K562 (cell line): ENCODE data around the gene CCT4. TPM values are rescaled to one million over a fixed set of nuclear protein-coding genes. Genes with fewer than 3 reads are reported as not detected.
A peak's percentile ranks its signal among the peaks of the same experiment; 100 is the strongest.

Experiments used
- FOXJ2 ChIP-seq: fragments of 200-800 bp; sonication (Bioruptor generic); IDR thresholded peaks from 2 replicates; pipeline ENCODE4 v1.6.1; 2016; ENCODE audit warnings: missing genetic modification characterization, missing compliant biosample characterization
- FUS ChIP-seq: fragments of 200-400 bp; formaldehyde crosslinking; optimal IDR thresholded peaks from 2 replicates; pipeline ENCODE3; 2017; ENCODE audit warnings: low read depth, low read length
- GABPB1 ChIP-seq: sonication (generic); formaldehyde crosslinking; IDR thresholded peaks from 2 replicates; pipeline ENCODE4 v1.8.0; 2022; ENCODE audit warnings: mild to moderate bottlenecking, missing genetic modification reagents
- KLF16 ChIP-seq: IDR thresholded peaks from 2 replicates; pipeline ENCODE4 v1.6.1; 2016; ENCODE audit warnings: antibody characterized with exemption
- MBD2 ChIP-seq: sonication (generic); IDR thresholded peaks from 2 replicates; pipeline ENCODE4 v1.6.1; 2016; ENCODE audit warnings: low read depth, borderline replicate concordance
- POU5F1 ChIP-seq: fragments of 150-350 bp; IDR thresholded peaks from 2 replicates; pipeline ENCODE4 v1.6.1; 2014; ENCODE audit warnings: borderline replicate concordance, low read length, low read depth, mild to moderate bottlenecking; ENCODE audit not compliant: partially characterized antibody
- PRDM10 ChIP-seq: fragments of 450-650 bp; IDR thresholded peaks from 2 replicates; pipeline ENCODE4 v1.6.1; 2018; ENCODE audit not compliant: partially characterized antibody
- TAF15 ChIP-seq: fragments of 200-400 bp; formaldehyde crosslinking; IDR thresholded peaks from 2 replicates; pipeline ENCODE4 v1.6.1; 2017; ENCODE audit warnings: mild to moderate bottlenecking, low read depth, low read length, moderate library complexity
- ZMIZ1 ChIP-seq, 2 experiments: fragments of 150-350 bp in 1 of 2; IDR thresholded peaks; 2 replicates each; pipeline ENCODE4 v1.6.1; 2012 to 2016; ENCODE audit warnings: low read depth in 2 of 2, low read length in 2 of 2, mild to moderate bottlenecking in 1 of 2, moderate library complexity in 1 of 2
- ZNF12 ChIP-seq: sonication (generic); formaldehyde crosslinking; IDR thresholded peaks from 2 replicates; pipeline ENCODE4 v1.4.0; 2020; ENCODE audit warnings: mild to moderate bottlenecking, missing genetic modification reagents
- ZNF212 ChIP-seq: fragments of 450-650 bp; formaldehyde crosslinking; IDR thresholded peaks from 2 replicates; pipeline ENCODE4 v1.4.0; 2020; ENCODE audit warnings: mild to moderate bottlenecking
- ZNF263 ChIP-seq: sonication (generic); formaldehyde crosslinking; IDR thresholded peaks from 2 replicates; pipeline ENCODE4 v1.8.0; 2022; ENCODE audit warnings: mild to moderate bottlenecking, missing genetic modification reagents, borderline replicate concordance
- polyA plus RNA-seq, 8 experiments: library from polyadenylated mRNA; depleted of rRNA in 4 of 8; stranded (reverse) in 5 of 8; unstranded in 3 of 8; fragments of >200 nt; fragmentation: Nextera tagmentation in 2 of 8; fragmentation: Illumina TruSeq in 1 of 8; extraction: Ambion mirVana in 2 of 8; extraction: Trizol in 1 of 8; gene quantifications; 2 replicates each; pipeline versions ENCODE4 v1.2.1 to v1.2.3, GENCODE V29; 2011 to 2014; ENCODE audit warnings: inconsistent platforms in 1 of 8, missing spikeins in 1 of 8
- total RNA-seq, 7 experiments: library from RNA; depleted of rRNA in 6 of 7; stranded (reverse); fragments of >200 nt in 6 of 7; fragmentation: Illumina TruSeq in 2 of 7; extraction: Trizol in 2 of 7; gene quantifications; 2 replicates each; pipeline versions ENCODE4 v1.2.1 to v1.2.3, GENCODE V29; 2011 to 2021; ENCODE audit warnings: low replicate concordance in 1 of 7
- TF ChIP-seq, protein P1 (sequence below), 2 experiments: IDR thresholded peaks in 1 of 2; conservative IDR thresholded peaks in 1 of 2; 2 replicates each; pipeline ENCODE4 v1.6.1; 2016; ENCODE audit warnings: low read depth in 2 of 2, mild to moderate bottlenecking in 1 of 2, missing compliant biosample characterization in 1 of 2, missing genetic modification characterization in 1 of 2, moderate library complexity in 1 of 2
- TF ChIP-seq, protein P2 (sequence below): fragments of 450-650 bp; formaldehyde crosslinking; IDR thresholded peaks from 2 replicates; pipeline ENCODE4 v1.4.0; 2020; ENCODE audit warnings: mild to moderate bottlenecking, moderate library complexity

Gene CCT4
- total and polyA plus RNA-seq, 9 of the 15 experiments (the other 6 are each of a cell fraction or from before 2014, with no cell fraction given), result 101 to 368 (median 303) TPM

GRCh38 chr2:61888267-61889055 is at the start of gene CCT4 (continued):
- TF ChIP-seq TAF15 (no peak), FOXJ2 (tag) (no peak), PRDM10 (peak; percentile 25), ZNF12 (peak; percentile 52; the same call in 1 of the 2 replicates), ZNF212 (CRISPR knock-in tag) (0 out of 2 replicates have a peak, but pooled peaks have one; percentile 16), ZNF263 (CRISPR knock-in tag) (no peak), MBD2 (peak; percentile 79), GABPB1 (CRISPR knock-in tag) (peak; percentile 87), KLF16 (no peak; the same call in 1 of the 2 replicates), POU5F1 (peak; percentile 47), ZMIZ1 (IDR thresholded peaks at IDR 0.05; ENCODE audit: low read depth in 2 of 2, low read length in 2 of 2) (no peak; a peak in 1 of 4 replicates), FUS (peak; percentile 64)
- TF ChIP-seq, protein P1, sequence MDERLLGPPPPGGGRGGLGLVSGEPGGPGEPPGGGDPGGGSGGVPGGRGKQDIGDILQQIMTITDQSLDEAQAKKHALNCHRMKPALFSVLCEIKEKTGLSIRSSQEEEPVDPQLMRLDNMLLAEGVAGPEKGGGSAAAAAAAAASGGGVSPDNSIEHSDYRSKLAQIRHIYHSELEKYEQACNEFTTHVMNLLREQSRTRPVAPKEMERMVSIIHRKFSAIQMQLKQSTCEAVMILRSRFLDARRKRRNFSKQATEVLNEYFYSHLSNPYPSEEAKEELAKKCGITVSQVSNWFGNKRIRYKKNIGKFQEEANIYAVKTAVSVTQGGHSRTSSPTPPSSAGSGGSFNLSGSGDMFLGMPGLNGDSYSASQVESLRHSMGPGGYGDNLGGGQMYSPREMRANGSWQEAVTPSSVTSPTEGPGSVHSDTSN (CRISPR knock-in tag; IDR thresholded peaks at IDR 0.05; ENCODE audit: low read depth), result no peak
- TF ChIP-seq, protein P1 (tag; conservative IDR thresholded peaks at IDR 0.05; ENCODE audit: low read depth), result no peak
- TF ChIP-seq, protein P2, sequence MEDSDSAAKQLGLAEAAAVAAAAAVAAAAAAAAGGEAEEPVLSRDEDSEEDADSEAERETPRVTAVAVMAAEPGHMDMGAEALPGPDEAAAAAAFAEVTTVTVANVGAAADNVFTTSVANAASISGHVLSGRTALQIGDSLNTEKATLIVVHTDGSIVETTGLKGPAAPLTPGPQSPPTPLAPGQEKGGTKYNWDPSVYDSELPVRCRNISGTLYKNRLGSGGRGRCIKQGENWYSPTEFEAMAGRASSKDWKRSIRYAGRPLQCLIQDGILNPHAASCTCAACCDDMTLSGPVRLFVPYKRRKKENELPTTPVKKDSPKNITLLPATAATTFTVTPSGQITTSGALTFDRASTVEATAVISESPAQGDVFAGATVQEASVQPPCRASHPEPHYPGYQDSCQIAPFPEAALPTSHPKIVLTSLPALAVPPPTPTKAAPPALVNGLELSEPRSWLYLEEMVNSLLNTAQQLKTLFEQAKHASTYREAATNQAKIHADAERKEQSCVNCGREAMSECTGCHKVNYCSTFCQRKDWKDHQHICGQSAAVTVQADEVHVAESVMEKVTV (CRISPR knock-in tag), result no peak
